GM12872 (cell line): Measurements from ENCODE around the gene YY2.

Source experiments
- CTCF ChIP-seq: IDR thresholded peaks from 3 replicates; pipeline ENCODE4 v1.5.1; 2011; ENCODE audit warnings: low read depth, mild to moderate bottlenecking, low read length, moderate library complexity; ENCODE audit not compliant: insufficient read depth

Gene YY2

GRCh38 chrX:21853578-21853977 lies 2.2 kb upstream of the YY2 start:
- no peak for TF ChIP-seq CTCF

- TF ChIP-seq CTCF = no peak
Measured at GRCh38 chrX:21856504-21856903, 717 bp downstream of the YY2 start.

GRCh38 chrX:21863241-21863640 lies 7.5 kb downstream of the YY2 start:
- no peak for TF ChIP-seq CTCF

- no peak for TF ChIP-seq CTCF
Measured at GRCh38 chrX:21865436-21865835, 9.6 kb downstream of the YY2 start.

- TF ChIP-seq CTCF = no peak
Measured at GRCh38 chrX:21870494-21870893, 14.7 kb downstream of the YY2 start.

GRCh38 chrX:21873063-21873775 lies 17.4 kb downstream of the YY2 start:
- TF ChIP-seq CTCF = no peak

- TF ChIP-seq CTCF = no peak
Measured at GRCh38 chrX:21875013-21875412, 19.2 kb downstream of the YY2 start.
